Large intestine (tissue), 3 donors: Measurements from ENCODE around the gene C3. TPM values are rescaled to one million over a fixed set of nuclear protein-coding genes. Genes with fewer than 3 reads are reported as not detected.
"Not testable (repeated sequence)": the region's sequence is repeated elsewhere in the genome, so short reads cannot be mapped to it uniquely, and the experiment has no call there.

Source experiments
- DNase-seq, 2 donors: peaks; one replicate each; pipeline versions ENCODE4 v3.0.0 to v3.0.0-alpha.2; 2013
- H3K27ac ChIP-seq: one replicate; pipeline ENCODE4 v1.5.1; 2013; ENCODE audit warnings: low read length
- H3K27me3 ChIP-seq: 2 replicates; pipeline ENCODE4 v1.6.1; 2013; ENCODE audit warnings: low read length; ENCODE audit not compliant: control insufficient read depth, insufficient read depth
- H3K36me3 ChIP-seq: 2 replicates; pipeline ENCODE4 v1.6.1; 2013; ENCODE audit warnings: low read length; ENCODE audit not compliant: control insufficient read depth, insufficient read depth
- H3K4me1 ChIP-seq: one replicate; pipeline ENCODE4 v1.6.1; 2013; ENCODE audit warnings: low read length; ENCODE audit not compliant: control insufficient read depth, insufficient read depth
- H3K4me3 ChIP-seq: one replicate; pipeline ENCODE4 v1.5.1; 2013; ENCODE audit warnings: low read length
- H3K9me3 ChIP-seq: one replicate; pipeline ENCODE4 v1.6.1; 2013; ENCODE audit warnings: mild to moderate bottlenecking, low read depth, low read length, moderate library complexity; ENCODE audit not compliant: control insufficient read depth
- WGBS: methylation state at CpG from one replicate; pipeline ENCODE4 v1.1.5; 2013; ENCODE audit warnings: low lambda C conversion rate; ENCODE audit not compliant: insufficient coverage; 5-methylcytosine and 5-hydroxymethylcytosine counted together
- polyA plus RNA-seq: library from polyadenylated mRNA; unstranded; fragments of 120-200 nt; gene quantifications from one replicate; pipeline ENCODE4 v1.2.1, GENCODE V29; 2013

Gene C3
- polyA plus RNA-seq, 1 donor, result 79.1 TPM

DNA sequence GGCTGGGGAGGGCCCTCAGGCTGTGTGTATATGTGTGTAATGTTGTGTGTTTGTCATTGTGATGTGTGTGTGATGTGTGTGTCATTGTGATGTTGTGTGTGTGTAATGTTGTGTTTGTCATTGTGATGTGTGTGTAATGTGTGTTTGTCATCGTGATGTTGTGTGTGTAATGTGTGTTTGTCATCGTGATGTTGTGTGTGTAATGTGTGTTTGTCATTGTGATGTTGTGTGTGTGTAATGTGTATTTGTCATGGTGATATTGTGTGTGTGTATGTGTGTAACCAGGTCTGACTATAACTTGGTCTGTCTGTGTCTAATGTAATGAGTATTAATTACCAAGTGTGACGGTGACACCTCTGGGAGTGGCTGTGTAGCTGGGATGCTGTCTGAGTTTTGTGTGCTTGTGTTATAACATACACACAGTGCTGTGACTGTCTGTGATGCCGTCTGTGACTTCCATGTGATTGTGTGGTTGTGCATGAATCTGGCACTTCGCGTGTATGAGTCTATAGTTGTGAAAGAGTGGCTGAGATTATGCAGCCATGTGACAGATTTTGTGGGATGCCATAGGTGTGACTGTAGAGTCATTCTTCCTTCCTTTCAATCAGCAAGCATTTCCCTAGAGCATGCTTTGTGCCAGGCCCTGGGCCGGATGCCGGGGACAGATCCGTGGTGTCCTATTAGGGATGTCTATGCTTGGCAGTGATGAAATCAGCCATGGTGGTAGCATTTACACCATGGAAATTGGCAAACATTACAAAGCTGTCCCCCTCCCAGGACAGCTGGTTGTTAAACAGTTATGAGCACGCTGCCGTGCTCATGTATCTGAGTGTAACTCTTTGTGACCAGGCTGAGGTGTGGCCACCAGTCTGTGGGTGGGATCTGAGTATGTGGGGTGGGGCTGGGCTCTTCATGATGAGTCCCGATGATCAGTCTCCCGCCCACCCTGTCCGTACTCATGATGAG, 56.9 kb downstream of the C3 start:
- WGBS, result no CpG with 5 or more reads among the region's 14 CpGs
- H3K27ac ChIP-seq, result no peak overlapping the region
- DNase-seq, result no peak
- no peak overlapping the region for H3K4me3 ChIP-seq
- peaks cover 36% of the 10 kb centered on the region for H3K27me3 ChIP-seq
- no peaks in the 10 kb centered on the region for H3K4me1 ChIP-seq
- peaks cover 3% of the 10 kb centered on the region for H3K9me3 ChIP-seq
- H3K36me3 ChIP-seq, result no peaks in the 10 kb centered on the region

DNA sequence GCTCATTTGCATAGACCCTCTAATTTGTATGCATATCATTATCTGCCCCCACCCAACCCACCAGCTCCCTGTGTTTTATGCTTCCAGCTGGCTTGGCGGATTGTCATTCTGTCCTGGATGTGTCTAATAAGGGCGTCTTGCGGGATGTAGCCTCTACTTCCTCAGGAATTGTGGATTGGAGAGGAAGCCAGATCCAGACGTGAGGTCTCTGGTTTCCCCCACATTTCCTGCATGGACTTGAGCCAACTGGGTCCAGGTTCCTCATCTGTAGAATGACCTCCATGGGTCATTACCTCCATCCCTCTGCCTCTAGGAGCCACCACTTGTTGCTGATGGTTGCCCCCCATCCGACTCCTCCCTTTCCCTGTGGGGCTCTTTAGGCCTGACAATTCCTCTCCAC, 57.7 kb downstream of the C3 start:
- H3K27ac ChIP-seq, result no peak overlapping the region
- no peaks in the 10 kb centered on the region for H3K4me1 ChIP-seq
- peaks cover 3% of the 10 kb centered on the region for H3K9me3 ChIP-seq
- whole genome bisulfite sequencing, result no CpG with 5 or more reads among the region's 5 CpGs
- no peaks in the 10 kb centered on the region for H3K36me3 ChIP-seq
- H3K4me3 ChIP-seq, result no peak overlapping the region
- no peak for DNase-seq
- peaks cover 41% of the 10 kb centered on the region for H3K27me3 ChIP-seq

DNA sequence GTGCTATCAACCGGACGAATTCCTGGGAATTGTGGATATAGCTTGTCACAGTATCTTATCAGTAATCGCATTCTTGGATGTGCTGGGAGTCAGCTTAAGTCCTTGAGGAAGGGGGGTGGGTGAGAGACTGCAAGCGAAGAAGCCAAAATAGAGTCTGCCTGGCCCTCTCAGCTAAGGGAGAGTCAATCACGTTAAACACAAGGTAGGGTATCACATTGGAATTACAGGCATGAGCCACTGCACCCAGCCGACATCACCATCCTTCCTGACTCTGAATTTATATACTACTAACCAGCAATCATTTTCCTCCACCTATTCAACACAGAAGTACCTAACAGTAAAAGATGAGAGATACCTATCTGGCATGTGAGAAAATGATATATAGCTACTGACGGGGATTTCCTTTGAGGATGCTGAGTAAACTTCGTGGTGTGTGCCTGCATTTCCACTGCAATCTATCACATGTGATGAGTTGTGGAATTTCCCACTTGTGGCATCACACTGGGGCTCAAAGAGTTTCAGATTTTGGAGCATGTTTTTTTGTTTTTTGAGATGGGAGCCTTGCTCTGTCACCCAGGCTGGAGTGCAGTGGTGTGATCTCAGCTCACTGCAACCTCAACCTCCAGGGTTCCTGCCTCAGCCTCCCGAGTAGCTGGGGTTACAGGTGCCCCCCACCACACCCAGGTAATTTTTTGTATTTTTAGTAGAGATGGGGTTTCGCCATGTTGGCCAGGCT, 58.8 kb downstream of the C3 start:
- DNase-seq, H3K4me1 ChIP-seq, H3K4me3 ChIP-seq, H3K36me3 ChIP-seq, H3K9me3 ChIP-seq, H3K27ac ChIP-seq: not testable (repeated sequence)
- peaks cover 45% of the 10 kb centered on the region for H3K27me3 ChIP-seq
- WGBS, result no CpG with 5 or more reads among the region's 10 CpGs

DNA sequence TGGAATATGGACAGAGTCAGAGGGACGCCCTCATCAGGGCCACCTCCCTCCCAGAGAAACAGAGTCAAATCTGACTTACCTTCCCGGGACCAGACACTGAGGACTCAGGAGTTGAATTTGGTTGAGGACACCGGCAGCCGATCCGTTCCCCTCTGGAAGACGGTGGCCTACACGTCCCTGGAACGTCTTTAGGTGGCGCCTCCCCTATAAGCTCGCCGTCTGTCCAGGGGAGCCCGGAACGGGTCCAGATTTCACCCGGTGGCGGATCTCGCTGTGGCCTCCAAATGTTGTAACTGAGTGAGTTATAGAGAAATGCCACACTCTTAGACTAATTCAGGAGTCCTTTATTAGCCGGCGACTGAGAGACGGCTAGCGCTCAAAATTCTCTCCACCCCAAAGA, 59.5 kb downstream of the C3 start:
- H3K27ac ChIP-seq, result no peak overlapping the region
- peaks cover 3% of the 10 kb centered on the region for H3K9me3 ChIP-seq
- peaks cover 45% of the 10 kb centered on the region for H3K27me3 ChIP-seq
- no peaks in the 10 kb centered on the region for H3K4me1 ChIP-seq
- DNase-seq, result no peak
- H3K36me3 ChIP-seq, result no peaks in the 10 kb centered on the region
- no CpG with 5 or more reads among the region's 20 CpGs for WGBS
- H3K4me3 ChIP-seq, result no peak overlapping the region

DNA sequence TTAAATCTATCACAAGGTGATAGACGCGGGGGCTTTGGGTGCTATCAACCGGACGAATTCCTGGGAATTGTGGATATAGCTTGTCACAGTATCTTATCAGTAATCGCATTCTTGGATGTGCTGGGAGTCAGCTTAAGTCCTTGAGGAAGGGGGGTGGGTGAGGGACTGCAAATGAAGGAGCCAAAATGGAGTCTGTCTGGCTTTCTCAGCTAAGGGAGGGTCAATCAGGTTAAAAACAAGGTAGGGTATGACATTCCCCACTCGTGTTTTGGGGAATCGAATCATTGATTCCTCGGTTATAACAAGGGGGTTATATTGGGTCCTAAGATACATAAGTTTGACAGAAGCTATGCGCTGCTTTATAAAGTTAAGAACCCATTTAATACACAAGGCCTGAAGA, 64.1 kb downstream of the C3 start:
- not testable (repeated sequence) for H3K4me3 ChIP-seq, DNase-seq, H3K4me1 ChIP-seq, H3K27ac ChIP-seq, H3K36me3 ChIP-seq, H3K9me3 ChIP-seq
- no CpG with 5 or more reads among the region's 9 CpGs for WGBS
- H3K27me3 ChIP-seq, result peaks cover 41% of the 10 kb centered on the region

DNA sequence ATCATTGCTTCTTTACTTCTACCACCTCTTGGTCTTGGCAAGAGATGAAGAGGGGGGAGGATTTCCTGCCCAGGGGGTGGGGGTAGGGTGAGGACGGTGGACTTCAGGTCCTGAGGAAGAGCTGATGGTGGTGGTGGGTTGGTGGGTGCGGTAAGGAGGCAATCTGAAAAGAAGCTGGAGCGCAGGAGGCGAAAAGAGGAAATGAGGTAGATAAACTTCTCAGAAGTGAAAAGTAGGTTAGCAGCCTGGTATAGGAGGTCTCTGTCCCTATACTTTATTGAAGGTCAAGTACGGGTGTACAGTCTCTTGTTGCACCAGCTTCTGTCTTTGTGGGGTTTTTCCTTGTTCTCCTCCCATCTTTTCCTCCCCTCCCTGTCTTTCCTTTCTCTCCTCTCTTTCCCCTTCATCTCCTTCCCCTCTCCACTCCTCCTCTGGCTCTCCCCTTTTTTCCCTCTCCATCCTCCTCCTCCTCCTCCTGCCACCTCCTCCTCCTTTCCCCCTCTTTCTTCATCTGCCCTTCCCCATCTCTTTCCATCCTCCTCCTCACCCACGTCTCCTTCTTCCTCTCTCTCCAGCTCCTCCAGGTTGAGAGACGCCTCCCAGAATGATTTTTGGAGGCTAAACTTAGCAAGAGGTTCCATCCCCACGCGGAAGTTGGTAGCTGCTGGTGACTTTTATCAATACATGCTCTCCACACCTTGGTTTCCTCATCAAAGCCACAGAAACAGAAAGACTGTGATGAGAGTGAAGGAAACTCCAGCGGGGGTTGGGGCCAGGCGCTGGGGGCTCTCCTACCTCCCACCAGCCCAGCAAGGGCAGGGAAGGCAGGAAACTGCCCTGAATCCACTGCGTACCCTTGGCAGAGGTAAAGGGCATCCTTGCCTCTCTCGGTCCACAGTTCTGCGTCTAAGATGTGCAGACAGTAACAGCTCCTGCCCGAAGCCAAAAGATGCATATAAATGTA, 65.8 kb downstream of the C3 start:
- 100% methylated on average over 2 of the region's 15 CpGs for WGBS
- Histone ChIP-seq H3K27me3 (peaks cover 24% of the 10 kb centered on the region), H3K36me3 (no peaks in the 10 kb centered on the region), H3K4me1 (no peaks in the 10 kb centered on the region), H3K27ac (no peak overlapping the region), H3K9me3 (no peaks in the 10 kb centered on the region), H3K4me3 (no peak overlapping the region)
- no peak for DNase-seq

DNA sequence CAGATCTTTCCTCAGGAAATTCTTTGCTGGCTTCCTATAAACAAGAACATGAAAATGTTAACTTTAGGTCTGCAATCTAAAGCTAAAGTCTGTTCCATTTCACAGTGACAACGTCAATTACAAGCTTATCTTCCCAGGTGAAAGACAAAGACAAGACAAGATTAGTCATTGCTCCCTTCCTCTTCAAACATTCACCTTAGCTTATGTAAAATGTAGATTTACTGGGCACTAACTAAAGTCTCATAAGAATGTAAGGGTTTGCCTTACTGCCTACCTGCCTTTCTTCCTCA, 67.7 kb downstream of the C3 start:
- no peaks in the 10 kb centered on the region for H3K9me3 ChIP-seq
- DNase-seq, result no peak
- no peak overlapping the region for H3K4me3 ChIP-seq
- WGBS, result no CpG with 5 or more reads among the region's 1 CpG
- no peaks in the 10 kb centered on the region for H3K4me1 ChIP-seq
- no peak overlapping the region for H3K27ac ChIP-seq
- H3K27me3 ChIP-seq, result peaks cover 9% of the 10 kb centered on the region
- H3K36me3 ChIP-seq, result no peaks in the 10 kb centered on the region

DNA sequence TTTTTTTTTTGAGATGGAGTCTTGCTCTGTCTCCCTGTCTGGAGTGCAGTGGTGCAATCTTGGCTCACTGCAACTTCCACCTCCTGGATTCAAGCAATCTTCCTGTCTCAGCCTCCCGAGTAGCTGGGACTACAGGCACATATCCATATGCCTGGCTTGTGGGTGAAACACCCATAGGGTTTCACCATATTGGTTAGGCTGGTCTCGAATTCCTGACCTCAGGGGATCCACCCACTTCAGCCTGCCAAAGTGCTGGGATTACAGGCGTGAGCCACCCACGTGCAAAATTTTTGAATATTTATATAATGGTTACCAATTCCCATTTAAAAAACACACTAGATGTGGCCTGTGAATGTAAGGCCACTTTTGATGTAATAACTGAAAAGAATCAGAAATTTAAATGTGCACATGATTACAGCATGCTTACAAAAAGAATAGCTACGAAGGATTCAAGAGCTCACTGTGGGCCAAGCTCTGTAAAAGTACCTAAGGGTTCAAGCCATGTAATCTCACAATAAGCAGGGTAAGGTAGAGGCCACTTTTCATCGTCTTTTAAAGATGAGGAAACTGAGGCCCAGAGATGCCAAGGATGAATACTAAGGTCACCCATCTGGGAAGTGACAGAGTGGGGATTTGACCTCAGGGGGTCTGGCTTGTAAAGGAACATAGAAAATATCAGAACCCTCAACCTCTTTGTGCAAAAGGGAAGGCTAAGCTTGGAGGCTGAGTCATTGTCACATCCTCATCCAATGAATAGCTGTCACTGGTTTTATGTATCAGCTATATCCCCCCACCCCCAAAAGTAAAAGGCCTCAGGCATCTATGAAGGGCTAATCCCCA, 68.3 kb downstream of the C3 start:
- H3K4me3 ChIP-seq, result no peak overlapping the region
- no peaks in the 10 kb centered on the region for H3K4me1 ChIP-seq
- H3K27me3 ChIP-seq, result peaks cover 5% of the 10 kb centered on the region
- WGBS, result 54% methylated on average over 3 of the region's 6 CpGs
- H3K27ac ChIP-seq, result no peak overlapping the region
- DNase-seq, result no peak
- H3K9me3 ChIP-seq, result no peaks in the 10 kb centered on the region
- no peaks in the 10 kb centered on the region for H3K36me3 ChIP-seq

DNA sequence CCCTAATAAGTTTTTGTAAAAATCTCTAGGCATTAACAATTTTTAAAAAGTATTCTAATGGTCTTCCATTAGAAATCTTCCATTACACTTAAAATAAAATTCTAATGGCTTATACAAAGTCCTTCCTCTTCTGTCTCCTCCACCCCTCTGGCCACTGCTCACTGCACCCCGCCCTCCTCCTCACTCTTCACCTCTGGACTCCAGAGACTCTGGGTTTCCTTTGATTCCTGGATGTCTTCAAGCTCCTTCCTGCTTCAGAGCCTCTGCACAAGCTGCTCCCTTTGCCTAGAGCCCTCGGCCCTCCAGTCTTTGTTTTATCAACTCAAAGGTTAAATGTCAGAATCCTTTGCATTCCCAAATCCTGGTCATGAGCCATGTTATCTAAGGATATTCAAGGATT, 71.3 kb downstream of the C3 start:
- Histone ChIP-seq H3K4me3 (no peak overlapping the region), H3K9me3 (no peaks in the 10 kb centered on the region), H3K4me1 (no peaks in the 10 kb centered on the region), H3K27me3 (peaks cover 2% of the 10 kb centered on the region), H3K36me3 (no peaks in the 10 kb centered on the region), H3K27ac (no peak overlapping the region)
- no peak for DNase-seq
- no CpG with 5 or more reads among the region's 2 CpGs for WGBS
